Erythroblast (primary cell): ENCODE measurements around the gene STXBP1.

Source experiments
- GATA1 ChIP-seq: IDR thresholded peaks from 2 replicates; pipeline ENCODE4 v1.6.1; 2011; ENCODE audit warnings: low read depth, mild to moderate bottlenecking, control low read depth, low read length, moderate library complexity
- POLR2A ChIP-seq: IDR thresholded peaks from 2 replicates; pipeline ENCODE4 v1.6.1; 2011; ENCODE audit warnings: mild to moderate bottlenecking, low read length

DNA sequence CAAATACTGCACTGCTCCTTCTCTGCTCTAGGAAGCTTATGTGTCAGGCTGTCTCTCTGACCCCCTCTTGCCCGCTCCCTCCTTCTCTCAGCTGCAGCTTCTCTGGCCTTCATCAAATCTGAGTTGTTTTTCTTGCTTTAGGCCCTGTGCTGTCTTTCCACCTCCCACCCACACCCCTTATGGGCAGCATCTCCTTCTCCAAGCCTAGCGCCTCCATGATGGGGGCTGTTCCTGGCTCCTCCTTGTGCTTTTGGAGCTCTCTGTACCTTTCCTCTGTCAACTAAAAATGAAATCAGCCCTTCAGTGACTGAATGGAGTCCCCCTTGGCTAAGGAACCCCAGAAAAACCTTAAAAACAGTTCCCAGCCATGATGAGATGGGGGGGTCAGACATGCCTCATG is 88.1 kb downstream of the STXBP1 start:
- TF ChIP-seq POLR2A (no peak), GATA1 (no peak)
